ENCODE results near the gene SARNP.

Gene SARNP

DNA sequence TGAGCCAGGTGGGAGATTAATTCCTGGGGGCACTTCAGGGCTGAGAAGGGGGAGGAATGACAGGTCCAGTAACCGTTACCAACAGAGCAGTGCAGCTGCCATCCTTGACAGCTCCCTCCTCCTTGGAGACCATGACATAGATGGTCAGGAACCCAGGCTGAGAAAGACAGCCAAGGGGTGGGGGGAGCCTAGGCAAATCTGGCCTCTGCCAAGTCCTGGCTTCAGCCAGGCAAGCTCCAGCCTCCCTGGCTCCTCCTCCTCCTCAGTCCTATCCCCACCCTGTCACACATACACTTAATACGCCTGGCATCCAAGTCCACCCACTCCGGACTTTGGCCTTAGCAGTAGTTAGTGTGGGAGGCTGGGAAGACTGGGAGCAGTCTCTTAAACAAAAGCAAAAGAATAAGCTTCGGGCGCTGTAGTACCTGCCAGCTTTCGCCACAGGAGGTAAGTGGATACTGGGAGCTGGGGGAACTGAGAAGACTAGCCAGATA lies 97.4 kb downstream of the SARNP start, which contains the start of gene RDH5:
Gene RDH5 (plus strand): TSS at position 323 of the 494 bp plus-strand sequence. CDS start 792 bp downstream, outside the sequence.
- H3K4me3 ChIP-seq (ENCODE audit: low read depth in 1 of 2, low read length in 2 of 2): peak within 1 kb of the TSS; percentile 23 to 44
- H3K27ac ChIP-seq (ENCODE audit: low read depth, low read length): peak within 1 kb of the TSS; percentile 99
- peak within 1 kb of the TSS; percentile 66 for H3K9ac ChIP-seq (ENCODE audit: low read length)
- peaks cover 14% of the 10 kb centered on the region for H3K36me3 ChIP-seq (ENCODE audit: insufficient read depth, low read length)
- no peaks in the 10 kb centered on the region for H3K9me3 ChIP-seq (ENCODE audit: low read length)
- H3K4me1 ChIP-seq (ENCODE audit: insufficient read depth, low read length): peaks cover 78% of the 10 kb centered on the region
- no peaks in the 10 kb centered on the region for H3K27me3 ChIP-seq (ENCODE audit: control insufficient read depth in 1 of 2, insufficient read depth in 2 of 2, low read length in 2 of 2)

DNA sequence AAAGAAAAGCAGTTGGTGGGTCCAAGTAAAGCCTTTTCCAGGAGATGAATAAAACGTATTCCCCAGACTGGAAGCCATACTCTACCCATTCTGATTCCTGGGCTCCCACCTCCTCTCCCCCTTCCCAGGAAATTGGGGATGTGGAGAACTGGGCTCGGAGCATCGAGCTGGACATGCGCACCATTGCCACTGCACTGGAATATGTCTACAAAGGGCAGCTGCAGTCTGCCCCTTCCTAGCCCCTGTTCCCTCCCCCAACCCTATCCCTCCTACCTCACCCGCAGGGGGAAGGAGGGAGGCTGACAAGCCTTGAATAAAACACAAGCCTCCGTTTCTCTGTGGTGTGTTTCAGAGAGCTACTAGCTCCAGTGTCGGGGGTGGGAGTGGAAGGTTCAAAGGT lies 98.2 kb downstream of the SARNP start:
- no peak overlapping the region for H3K4me3 ChIP-seq (ENCODE audit: low read depth in 1 of 2, low read length in 2 of 2)
- no peaks in the 10 kb centered on the region for H3K9me3 ChIP-seq (ENCODE audit: low read length)
- peak overlapping the region; percentile 99 for H3K27ac ChIP-seq (ENCODE audit: low read depth, low read length)
- H3K4me1 ChIP-seq (ENCODE audit: insufficient read depth, low read length): peaks cover 72% of the 10 kb centered on the region
- H3K27me3 ChIP-seq (ENCODE audit: control insufficient read depth in 1 of 2, insufficient read depth in 2 of 2, low read length in 2 of 2): no peaks in the 10 kb centered on the region
- H3K9ac ChIP-seq (ENCODE audit: low read length): peak overlapping the region; percentile 66
- peaks cover 6% of the 10 kb centered on the region for H3K36me3 ChIP-seq (ENCODE audit: insufficient read depth, low read length)

DNA sequence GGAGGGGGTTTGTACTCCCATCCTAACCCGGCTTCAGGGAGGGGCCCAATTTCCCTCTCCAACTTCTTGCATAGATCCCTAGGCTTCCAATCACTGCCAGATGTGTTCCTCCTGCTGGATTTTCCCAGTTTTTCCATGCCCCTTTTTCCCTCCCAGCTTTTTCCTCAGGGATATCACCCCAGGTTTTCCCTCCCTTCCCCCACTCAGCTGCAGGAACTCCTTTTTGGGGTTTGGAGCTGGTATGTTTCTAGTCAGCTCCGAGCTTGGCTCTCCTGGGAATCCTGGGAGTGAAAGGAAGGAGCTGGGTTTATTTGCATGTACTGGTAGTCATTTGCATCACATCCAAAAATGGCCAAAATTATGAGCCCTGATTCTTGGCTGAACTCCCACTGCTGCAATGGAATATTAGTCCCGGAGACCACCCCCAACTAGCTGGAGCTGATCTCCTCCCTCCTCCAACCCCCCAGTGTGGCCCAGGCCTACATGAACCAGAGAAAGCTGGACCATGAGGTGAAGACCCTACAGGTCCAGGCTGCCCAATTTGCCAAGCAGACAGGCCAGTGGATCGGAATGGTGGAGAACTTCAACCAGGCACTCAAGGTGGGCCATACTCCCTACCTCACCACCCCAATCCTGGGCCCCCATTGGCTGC lies 98.8 kb downstream of the SARNP start:
- Histone ChIP-seq H3K27ac (ENCODE audit: low read depth, low read length) (peak overlapping the region; percentile 99), H3K36me3 (ENCODE audit: insufficient read depth, low read length) (peaks cover under 1% of the 10 kb centered on the region), H3K4me1 (ENCODE audit: insufficient read depth, low read length) (peaks cover 66% of the 10 kb centered on the region), H3K9ac (ENCODE audit: low read length) (peak overlapping the region; percentile 9), H3K4me3 (ENCODE audit: low read depth in 1 of 2, low read length in 2 of 2) (peak overlapping the region in 1 of 2 donors; percentile 5), H3K27me3 (ENCODE audit: control insufficient read depth in 1 of 2, insufficient read depth in 2 of 2, low read length in 2 of 2) (no peaks in the 10 kb centered on the region), H3K9me3 (ENCODE audit: low read length) (no peaks in the 10 kb centered on the region)

DNA sequence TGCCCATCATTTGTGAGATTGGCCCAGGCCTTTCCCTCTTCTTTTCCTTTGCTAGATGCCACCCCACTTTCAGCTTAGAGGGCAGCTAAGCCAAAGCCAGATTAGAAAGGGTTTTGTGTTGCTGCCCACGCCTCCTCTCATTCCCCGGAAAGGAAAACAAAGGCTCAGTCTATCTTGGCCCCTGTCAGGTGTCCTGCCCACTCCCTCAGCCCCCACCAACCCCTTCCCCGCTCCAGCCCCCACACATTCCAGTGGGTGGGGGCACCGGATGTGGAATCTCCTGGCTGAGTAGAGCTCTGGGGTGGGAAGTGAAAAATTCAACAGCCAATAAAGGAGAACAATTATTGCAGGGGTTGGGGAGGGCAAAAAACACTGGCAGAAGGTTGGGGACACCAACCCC lies 99.5 kb downstream of the SARNP start:
- Histone ChIP-seq H3K36me3 (ENCODE audit: insufficient read depth, low read length) (no peaks in the 10 kb centered on the region), H3K4me3 (ENCODE audit: low read depth in 1 of 2, low read length in 2 of 2) (peak overlapping the region in 1 of 2 donors; percentile 5)

DNA sequence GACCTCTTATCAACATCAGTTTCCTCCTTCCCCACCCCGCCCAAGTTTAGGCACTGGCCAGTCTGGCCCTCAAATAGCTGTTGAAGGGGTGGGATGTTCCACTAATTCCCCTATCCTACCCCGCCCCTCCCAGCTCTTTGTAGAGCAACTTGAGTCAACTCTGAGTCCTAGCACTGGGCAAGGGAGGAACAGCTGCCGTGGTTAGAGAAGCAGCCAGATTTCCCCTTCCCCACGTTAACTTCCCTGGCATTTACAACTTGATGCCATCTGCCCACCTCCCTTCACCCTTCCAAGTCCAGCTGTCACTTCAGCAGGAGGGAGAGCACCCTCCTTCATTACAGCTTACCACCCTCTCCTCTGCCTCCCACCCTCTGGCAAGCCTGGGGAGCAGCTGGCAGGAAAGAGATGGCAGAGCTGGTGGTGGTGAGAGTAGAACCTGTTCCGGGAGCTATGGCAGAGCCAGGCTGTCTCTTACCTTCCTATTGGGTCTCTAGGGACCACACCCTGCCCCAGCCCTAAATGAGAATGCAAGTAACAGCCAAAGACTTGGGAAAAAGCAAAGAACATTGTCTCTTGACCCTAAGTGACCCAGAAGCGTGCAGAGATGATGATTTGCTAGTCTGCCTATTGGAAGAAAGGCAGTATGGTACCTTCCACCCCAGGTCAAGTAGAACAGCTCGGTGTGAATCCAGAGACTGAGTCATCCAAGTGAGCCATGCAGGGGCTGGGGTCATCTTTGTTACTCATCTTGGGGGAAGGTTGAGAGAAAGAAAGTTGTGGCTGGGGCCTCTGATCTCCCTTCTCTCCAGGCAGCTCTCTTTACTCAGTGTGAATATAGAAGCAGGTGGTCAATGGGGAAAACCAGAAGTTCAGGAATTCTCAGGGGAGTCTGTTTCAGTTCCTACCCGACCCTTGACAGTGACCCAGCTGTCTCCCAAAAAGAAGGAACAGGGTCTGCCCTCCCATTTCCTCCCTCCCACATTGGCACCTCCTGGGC lies 100.2 kb downstream of the SARNP start:
- H3K9ac ChIP-seq (ENCODE audit: low read length): peak overlapping the region; percentile 91
- H3K27ac ChIP-seq (ENCODE audit: low read depth, low read length): peak overlapping the region; percentile 99
- no peaks in the 10 kb centered on the region for H3K27me3 ChIP-seq (ENCODE audit: control insufficient read depth in 1 of 2, insufficient read depth in 2 of 2, low read length in 2 of 2)
- H3K9me3 ChIP-seq (ENCODE audit: low read length): no peaks in the 10 kb centered on the region
- peaks cover 74% of the 10 kb centered on the region for H3K4me1 ChIP-seq (ENCODE audit: insufficient read depth, low read length)
- H3K4me3 ChIP-seq (ENCODE audit: low read depth in 1 of 2, low read length in 2 of 2): peak overlapping the region; percentile 74 to 85
- no peaks in the 10 kb centered on the region for H3K36me3 ChIP-seq (ENCODE audit: insufficient read depth, low read length)

More for the DNA sequence above, 99.5 kb downstream of the SARNP start:
- peaks cover 67% of the 10 kb centered on the region for H3K4me1 ChIP-seq (ENCODE audit: insufficient read depth, low read length)
- H3K9me3 ChIP-seq (ENCODE audit: low read length): no peaks in the 10 kb centered on the region
- peak overlapping the region; percentile 9 for H3K9ac ChIP-seq (ENCODE audit: low read length)
- H3K27ac ChIP-seq (ENCODE audit: low read depth, low read length): peak overlapping the region; percentile 99
- H3K27me3 ChIP-seq (ENCODE audit: control insufficient read depth in 1 of 2, insufficient read depth in 2 of 2, low read length in 2 of 2): no peaks in the 10 kb centered on the region

DNA sequence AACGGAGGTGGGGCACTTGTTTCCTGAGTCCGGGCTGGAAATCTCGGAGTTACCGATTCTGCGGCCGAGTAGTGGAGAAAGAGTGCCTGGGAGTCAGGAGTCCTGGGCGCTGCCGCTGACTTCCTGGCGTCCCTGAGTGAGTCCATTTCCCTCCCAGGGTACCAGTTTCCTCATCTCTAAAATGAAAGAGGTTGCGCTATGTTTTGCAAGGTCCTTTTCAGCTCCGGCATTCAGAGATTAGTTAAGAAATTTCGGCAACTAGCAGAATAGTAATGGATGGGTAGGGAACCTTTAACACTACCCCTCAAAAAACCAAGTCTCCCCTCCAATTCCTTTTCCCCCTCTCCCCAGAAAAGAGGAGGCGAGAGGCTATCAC lies 101.0 kb downstream of the SARNP start:
- Histone ChIP-seq H3K27me3 (ENCODE audit: control insufficient read depth in 1 of 2, insufficient read depth in 2 of 2, low read length in 2 of 2) (no peaks in the 10 kb centered on the region), H3K4me1 (ENCODE audit: insufficient read depth, low read length) (peaks cover 79% of the 10 kb centered on the region)

DNA sequence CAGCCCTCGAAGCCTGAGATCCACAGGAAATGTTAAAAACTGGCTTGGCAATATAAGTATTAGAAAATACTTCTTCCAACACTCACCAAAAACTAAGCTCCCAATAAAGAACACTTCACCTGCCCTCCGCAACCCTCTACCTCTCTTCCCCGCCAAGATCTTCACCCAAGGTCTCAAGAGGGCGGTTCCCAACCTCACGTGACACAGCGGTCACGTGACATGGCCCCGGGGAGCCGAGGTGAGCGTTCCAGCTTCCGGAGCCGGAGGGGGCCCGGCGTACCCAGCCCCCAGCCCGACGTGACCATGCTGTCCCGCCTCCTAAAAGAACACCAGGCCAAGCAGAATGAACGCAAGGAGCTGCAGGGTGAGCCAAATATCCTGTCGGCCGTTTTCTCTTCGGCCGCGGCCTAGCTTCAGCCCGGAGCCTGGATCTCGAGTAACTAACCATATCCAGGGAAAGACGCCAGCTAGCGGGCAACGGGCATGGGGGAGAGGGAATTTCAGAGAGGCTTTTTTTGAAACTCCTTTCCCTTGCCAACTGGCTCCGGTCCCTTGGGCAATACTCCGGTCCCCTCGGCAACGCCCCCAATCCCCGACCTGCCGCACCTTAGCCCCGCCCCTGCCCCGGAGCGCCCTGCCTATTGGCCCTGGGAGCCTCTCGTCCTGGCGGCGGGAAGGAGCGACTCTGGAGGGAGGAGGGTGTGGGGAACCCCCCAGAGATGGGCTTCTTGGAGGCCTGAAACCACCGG lies 101.5 kb downstream of the SARNP start, which contains the start of gene BLOC1S1:
Gene BLOC1S1 (plus strand): TSS at position 214 of the 749 bp plus-strand sequence. CDS start 6 bp downstream, at position 220.
- H3K27me3 ChIP-seq (ENCODE audit: control insufficient read depth in 1 of 2, insufficient read depth in 2 of 2, low read length in 2 of 2): no peaks in the 10 kb centered on the region
- H3K36me3 ChIP-seq (ENCODE audit: insufficient read depth, low read length): no peaks in the 10 kb centered on the region
- H3K27ac ChIP-seq (ENCODE audit: low read depth, low read length): peak within 1 kb of the TSS; percentile 99
- peak within 1 kb of the TSS; percentile 74 to 85 for H3K4me3 ChIP-seq (ENCODE audit: low read depth in 1 of 2, low read length in 2 of 2)
- H3K4me1 ChIP-seq (ENCODE audit: insufficient read depth, low read length): peaks cover 74% of the 10 kb centered on the region
- peak within 1 kb of the TSS; percentile 91 for H3K9ac ChIP-seq (ENCODE audit: low read length)
- H3K9me3 ChIP-seq (ENCODE audit: low read length): no peaks in the 10 kb centered on the region

More for the DNA sequence above, 101.0 kb downstream of the SARNP start:
- peak overlapping the region; percentile 99 for H3K27ac ChIP-seq (ENCODE audit: low read depth, low read length)
- H3K9ac ChIP-seq (ENCODE audit: low read length): peak overlapping the region; percentile 91
- H3K36me3 ChIP-seq (ENCODE audit: insufficient read depth, low read length): no peaks in the 10 kb centered on the region
- H3K4me3 ChIP-seq (ENCODE audit: low read depth in 1 of 2, low read length in 2 of 2): peak overlapping the region; percentile 74 to 85
- no peaks in the 10 kb centered on the region for H3K9me3 ChIP-seq (ENCODE audit: low read length)

DNA sequence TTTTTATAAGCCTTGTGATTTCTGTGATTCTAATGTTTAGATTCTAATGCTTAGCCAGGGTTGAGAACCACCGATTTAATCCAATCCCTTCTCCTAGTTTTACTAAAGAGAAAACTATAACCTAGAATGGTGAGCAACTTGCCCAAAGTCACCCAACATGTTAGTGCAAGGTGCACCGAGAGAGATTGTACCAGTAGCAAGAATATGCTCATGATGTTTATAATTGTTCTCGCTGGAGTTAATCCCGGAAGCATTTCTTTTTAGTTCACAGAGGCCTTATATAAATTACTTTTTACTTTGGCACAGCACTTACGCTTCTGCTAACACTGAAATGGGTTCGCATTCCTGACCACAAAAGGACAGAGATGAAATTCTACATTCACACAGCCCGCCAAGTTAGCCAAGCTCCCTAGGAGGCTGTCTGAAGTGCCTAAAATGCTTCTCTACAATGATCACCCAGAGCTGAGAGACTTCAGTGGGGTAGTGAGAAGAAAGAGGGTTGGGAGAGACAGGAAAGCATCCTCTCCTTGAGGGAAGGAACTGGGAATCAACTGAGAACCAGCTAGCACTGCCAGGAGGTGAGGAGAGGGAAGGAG lies 102.3 kb downstream of the SARNP start:
- peak overlapping the region; percentile 74 to 85 for H3K4me3 ChIP-seq (ENCODE audit: low read depth in 1 of 2, low read length in 2 of 2)
- H3K36me3 ChIP-seq (ENCODE audit: insufficient read depth, low read length): no peaks in the 10 kb centered on the region
- H3K9ac ChIP-seq (ENCODE audit: low read length): peak overlapping the region; percentile 91
- H3K27ac ChIP-seq (ENCODE audit: low read depth, low read length): peak overlapping the region; percentile 99
- peaks cover 66% of the 10 kb centered on the region for H3K4me1 ChIP-seq (ENCODE audit: insufficient read depth, low read length)
- H3K27me3 ChIP-seq (ENCODE audit: control insufficient read depth in 1 of 2, insufficient read depth in 2 of 2, low read length in 2 of 2): no peaks in the 10 kb centered on the region
- H3K9me3 ChIP-seq (ENCODE audit: low read length): no peaks in the 10 kb centered on the region

DNA sequence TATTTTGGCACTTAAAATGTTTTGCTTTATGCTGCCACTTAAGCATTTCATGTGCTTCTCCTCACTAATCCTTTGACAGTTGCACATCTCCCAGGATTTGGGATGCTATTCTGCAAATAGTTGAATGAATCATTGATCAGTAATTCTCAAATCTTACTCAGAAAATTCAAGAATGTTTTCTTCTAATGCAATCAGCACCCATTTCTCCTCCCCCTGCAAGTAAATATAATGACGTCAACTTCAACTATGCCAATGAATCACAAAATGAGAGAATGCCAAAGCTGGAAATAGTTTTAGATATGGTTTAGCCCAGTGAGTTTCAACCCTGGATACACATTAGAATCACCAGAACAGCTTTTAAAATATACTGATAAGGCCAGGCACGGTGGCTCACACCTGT lies 103.8 kb downstream of the SARNP start:
- peak overlapping the region; percentile 64 for H3K27ac ChIP-seq (ENCODE audit: low read depth, low read length)
- H3K4me3 ChIP-seq (ENCODE audit: low read depth in 1 of 2, low read length in 2 of 2): no peak overlapping the region
- peaks cover 62% of the 10 kb centered on the region for H3K4me1 ChIP-seq (ENCODE audit: insufficient read depth, low read length)
- H3K9ac ChIP-seq (ENCODE audit: low read length): no peak overlapping the region
- H3K9me3 ChIP-seq (ENCODE audit: low read length): no peaks in the 10 kb centered on the region
- no peaks in the 10 kb centered on the region for H3K27me3 ChIP-seq (ENCODE audit: control insufficient read depth in 1 of 2, insufficient read depth in 2 of 2, low read length in 2 of 2)
- H3K36me3 ChIP-seq (ENCODE audit: insufficient read depth, low read length): no peaks in the 10 kb centered on the region

DNA sequence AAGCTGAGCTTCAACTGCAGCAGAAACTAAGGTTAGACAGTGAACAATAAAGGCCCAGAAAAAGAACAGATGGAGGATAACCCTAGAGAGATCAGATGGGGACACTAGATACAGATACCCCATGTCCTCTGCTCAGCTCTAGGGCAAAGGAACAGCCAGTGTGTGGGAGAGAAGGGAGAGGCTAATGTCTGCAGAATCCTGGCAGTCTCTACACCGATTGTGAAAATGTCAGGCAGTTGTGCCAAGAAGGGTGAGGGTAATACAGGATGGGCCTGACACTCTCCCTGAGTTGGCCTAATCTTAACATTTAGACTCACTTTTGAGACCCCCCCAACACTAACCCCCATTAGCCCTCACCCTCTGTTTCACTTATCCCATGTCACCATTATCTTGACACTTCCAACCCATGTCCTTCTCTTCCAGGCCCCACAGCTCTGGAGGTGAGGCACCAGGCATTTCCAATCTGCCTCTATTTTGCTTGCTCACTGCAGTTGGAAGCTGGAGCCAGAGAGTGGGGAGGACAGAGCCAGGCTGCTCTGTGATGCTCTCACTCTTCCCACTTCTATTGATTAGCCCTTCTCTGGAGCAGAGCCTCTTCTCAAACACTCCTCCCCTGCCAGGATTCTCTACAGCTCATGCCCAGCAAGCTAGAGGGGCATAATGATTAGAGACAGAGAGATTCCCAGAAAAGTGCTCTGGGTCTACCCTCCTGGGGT lies 104.7 kb downstream of the SARNP start:
- Histone ChIP-seq H3K27ac (ENCODE audit: low read depth, low read length) (peak overlapping the region; percentile 54), H3K27me3 (ENCODE audit: control insufficient read depth in 1 of 2, insufficient read depth in 2 of 2, low read length in 2 of 2) (no peaks in the 10 kb centered on the region), H3K4me3 (ENCODE audit: low read depth in 1 of 2, low read length in 2 of 2) (no peak overlapping the region), H3K9me3 (ENCODE audit: low read length) (no peaks in the 10 kb centered on the region), H3K36me3 (ENCODE audit: insufficient read depth, low read length) (no peaks in the 10 kb centered on the region), H3K4me1 (ENCODE audit: insufficient read depth, low read length) (peaks cover 60% of the 10 kb centered on the region), H3K9ac (ENCODE audit: low read length) (peak overlapping the region; percentile 20)

Data from muscle layer of colon (tissue), 2 donors.